DMS53 treated with DMSO at 0.1 percent for 48 hours (cell line): ENCODE results near the gene RPS17.
"Not testable (repeated sequence)": the region's sequence is repeated elsewhere in the genome, so short reads cannot be mapped to it uniquely, and the experiment has no call there.

Source experiments
- DNase-seq: peaks from one replicate; lab custom pipeline; 2025; ENCODE audit not compliant: unreplicated experiment; lab: John Stamatoyannopoulos, UW

The RPS17 gene

DNA sequence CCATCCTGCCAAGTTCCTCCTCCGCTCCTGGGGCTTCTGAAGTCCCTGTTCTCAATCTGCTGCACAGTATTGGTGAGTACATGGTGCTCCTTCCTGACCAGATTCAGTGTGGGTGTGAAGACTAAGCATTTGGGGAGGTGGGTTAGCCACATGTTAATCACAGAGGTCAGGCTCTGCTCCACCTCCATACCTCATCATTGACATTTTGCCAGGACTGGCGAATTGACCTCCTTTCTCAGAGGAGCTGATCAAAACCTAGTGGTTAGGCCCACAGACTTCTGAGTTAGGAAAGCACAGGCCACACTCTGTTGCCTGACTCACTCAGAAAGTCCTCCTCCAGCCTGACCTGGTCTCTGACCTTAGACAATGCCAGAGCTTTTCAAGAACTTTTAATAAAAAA is 8.4 kb upstream of the RPS17 start:
- no peak for DNase-seq

DNA sequence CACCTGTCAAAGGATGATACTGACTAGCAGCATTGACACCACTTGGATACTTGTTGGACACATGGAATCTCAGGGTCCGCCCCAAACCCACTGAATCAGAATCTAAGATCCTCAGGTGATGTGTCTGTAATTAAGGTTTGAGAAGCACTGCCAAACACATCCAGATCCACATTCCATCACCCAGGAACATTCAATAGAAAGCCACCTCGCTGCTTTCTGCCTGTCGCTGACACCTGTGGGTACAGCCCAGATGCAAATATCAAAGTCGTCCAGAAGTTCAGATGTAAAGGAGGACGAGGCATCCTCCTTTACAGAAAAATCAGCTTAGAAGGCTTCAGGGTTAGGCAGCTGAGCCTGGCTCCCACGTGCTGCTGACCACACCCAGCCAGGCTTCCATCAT is 5.2 kb upstream of the RPS17 start:
- DNase-seq, result no peak

DNA sequence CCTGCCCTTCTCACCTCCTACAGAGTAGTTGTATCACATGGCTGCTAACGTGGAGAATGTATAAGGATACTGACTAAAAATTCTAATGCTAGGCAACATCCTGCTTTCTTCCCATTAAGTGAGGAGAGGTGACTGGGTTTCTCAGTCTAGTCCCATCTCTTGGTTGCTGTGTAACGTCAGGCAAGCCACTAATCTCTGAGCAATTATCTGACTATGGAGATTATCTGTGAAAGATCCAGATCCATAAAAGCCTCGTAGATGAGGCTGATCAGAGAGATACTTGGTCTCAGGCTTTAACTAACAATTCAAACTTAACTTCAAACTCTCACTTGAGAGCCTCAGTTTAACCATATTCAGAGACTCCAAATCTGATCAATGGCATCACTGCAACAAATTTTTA is 4.7 kb upstream of the RPS17 start:
- no peak for DNase-seq

DNA sequence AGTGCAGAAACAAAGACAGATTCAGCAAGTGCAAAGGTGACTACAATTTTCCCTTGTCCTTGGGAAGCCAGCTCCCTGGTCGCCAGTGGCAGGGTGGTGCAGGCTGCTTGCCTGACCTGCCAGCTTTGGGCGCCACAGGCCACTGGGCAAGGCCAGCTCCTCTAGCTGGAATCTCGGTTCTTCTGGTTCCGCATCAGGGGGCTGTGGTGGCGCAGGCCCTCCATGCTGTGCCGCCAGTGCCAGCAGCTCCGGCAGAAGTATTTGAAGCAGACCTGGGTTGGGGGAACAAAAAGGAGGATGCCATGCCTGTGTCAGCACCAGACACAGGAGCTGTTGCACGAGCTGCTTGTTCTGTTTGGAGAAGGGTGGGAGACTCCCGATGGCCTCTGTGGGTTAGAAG is 4.2 kb upstream of the RPS17 start:
- no peak for DNase-seq

DNA sequence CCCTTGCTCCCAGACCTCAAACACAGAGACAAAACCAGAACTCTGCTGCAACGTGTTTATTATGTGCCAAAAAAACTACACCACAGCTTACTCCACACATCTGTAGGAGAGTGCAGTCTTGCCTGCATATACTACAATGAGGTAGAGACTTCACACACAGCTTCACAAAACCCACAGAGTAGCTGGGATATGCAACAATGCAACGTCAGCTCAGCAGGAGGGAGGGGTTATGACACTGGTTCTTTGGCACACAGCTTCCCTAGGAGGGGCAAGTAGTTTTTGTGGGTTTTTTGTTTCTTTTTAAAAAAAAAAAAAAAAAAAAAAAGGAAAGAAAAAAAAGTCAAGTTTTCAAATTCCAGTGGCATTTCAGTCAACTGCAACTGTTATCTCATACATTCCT is 2.9 kb upstream of the RPS17 start:
- DNase-seq, result no peak

DNA sequence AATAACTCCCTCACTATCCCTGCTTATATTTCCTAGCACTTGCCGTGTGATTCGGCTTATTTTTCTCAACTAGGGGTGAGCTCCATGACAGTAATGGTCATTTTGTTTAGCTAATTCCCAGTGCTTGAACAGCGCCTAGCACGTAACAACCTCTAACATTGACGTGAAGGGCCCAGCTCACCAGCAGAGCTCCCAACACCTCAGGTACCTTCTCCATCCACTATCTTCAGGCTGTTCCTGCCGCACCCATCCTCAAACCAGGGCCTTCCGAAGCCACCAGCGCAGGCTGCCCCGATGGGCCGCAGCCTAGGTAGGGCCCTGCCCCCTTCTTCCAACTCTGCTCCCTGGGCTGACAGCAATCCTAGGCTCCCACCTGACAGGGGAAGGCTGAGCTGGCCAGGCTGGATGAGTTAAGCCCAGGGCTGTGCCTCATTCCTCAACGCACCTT is 751 bp upstream of the RPS17 start:
- no peak for DNase-seq

DNA sequence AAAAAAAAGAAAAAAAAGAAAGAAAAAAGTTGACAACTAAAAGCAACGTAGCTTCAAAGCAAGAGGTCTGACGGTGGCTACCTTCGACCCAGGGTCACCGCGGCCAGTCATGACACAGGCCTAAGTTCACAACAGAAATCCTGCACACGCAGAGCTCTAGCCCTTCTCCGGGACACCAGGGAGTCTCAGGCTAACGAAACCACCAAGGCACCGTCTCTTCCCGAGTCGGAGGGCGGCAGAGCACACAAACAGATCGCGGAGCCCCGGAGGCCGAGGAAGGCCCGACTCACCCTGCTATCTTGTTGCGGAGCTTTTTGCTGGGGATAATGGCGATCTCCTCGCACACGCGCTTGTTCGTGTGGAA is 584 bp downstream of the RPS17 start:
- DNase-seq, result no peak

DNA sequence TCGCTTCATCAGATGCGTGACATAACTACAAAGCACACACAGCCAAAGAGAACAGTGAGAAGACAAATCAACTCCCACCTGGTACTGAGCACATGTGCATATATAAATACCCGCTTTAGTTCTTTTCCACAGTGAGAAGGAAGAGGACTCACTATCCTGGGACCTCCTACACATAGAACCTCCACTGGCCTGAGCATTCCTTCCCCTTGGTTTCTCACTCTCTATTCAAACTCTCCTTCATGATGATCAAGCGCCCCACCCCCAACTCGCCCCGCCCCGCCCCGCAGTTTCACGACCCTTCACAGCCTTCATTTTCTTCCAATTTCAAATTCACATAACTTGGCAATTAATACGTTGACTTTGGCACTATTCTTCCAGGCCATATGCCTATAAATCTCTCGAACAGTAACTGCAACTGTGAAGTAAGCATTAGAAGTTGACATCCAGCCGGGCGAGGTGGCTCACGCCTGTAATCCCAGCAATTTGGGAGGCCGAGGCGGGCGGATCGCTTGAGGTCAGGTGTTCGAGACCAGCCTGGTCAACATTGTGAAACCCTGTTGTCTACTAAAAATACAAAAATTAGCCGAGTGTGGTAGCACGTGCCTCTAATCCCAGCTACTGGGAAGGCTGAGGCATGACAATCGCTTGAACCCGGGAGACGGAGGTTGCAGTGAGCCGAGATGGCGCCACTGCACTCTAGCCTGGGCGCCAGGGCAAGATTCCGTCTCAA is 1.1 kb downstream of the RPS17 start:
- DNase-seq, result no peak

DNA sequence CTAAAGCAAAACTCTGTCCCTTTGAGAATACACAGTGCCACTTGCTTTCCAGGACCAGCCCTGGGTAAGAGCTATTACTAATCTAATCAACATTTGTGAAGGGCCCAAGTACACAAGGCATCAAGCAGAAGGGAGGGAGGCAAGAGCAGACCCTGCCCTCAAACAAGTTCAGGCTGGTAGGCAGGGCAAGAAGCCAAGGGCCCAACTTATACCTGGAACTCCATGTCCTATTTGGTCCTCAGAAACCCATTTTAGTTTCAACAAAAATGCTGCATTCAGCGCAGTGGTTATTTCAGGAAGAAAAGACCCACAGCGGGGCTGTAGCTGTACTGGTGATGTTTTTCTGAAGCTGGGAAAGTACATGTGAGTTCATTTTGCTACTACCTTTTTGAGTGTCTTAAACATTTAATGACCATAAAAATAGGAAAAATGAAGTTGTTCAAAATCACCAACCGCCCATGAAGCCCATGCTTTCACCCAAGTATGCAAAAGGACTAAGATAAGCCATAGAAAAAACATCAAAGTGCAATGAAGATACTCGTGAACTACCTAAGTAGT is 2.8 kb downstream of the RPS17 start:
- no peak for DNase-seq

DNA sequence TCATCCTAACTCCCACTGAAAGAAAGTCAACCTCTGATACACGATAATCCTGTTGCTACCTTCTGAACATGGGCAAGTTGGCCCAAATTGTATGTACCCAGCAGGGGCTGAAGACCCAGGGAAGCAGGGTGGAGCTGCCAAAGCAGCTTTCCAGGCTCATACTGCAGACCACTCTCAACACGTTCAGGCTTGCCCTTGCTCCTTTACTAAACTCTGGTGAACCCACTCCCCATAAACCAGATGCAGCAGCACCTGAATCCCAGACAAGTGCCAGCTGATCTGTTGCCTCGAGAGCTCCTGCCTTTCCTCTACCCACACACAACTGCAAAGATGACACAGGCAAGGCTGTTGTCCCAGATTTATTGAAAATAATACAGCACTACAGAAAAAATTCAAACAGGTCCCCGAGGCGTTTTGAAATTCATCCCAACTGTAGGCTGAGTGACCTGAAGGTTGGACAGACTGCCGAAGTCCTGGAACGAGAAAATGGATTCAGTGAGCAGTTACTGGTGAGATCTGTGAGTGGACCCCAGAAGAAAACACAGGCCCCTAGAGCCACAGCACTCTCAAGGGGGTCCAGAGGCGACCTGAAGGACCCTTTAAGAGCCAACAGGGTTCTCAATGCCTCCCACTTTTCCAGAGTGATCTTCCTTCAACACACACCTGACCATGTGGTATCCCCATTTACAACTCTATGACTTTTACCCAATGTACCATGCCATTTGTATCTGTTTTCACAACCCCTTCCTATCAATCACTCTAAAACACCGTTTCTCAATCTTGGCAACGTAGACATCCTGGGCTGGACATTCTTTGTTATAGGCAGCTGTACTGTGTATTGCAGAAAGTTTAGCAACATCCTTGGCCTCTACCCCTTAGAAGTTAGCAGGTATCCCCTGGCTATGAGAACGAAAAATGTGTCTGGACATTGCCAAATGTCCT is 3.6 kb downstream of the RPS17 start:
- DNase-seq, result no peak

DNA sequence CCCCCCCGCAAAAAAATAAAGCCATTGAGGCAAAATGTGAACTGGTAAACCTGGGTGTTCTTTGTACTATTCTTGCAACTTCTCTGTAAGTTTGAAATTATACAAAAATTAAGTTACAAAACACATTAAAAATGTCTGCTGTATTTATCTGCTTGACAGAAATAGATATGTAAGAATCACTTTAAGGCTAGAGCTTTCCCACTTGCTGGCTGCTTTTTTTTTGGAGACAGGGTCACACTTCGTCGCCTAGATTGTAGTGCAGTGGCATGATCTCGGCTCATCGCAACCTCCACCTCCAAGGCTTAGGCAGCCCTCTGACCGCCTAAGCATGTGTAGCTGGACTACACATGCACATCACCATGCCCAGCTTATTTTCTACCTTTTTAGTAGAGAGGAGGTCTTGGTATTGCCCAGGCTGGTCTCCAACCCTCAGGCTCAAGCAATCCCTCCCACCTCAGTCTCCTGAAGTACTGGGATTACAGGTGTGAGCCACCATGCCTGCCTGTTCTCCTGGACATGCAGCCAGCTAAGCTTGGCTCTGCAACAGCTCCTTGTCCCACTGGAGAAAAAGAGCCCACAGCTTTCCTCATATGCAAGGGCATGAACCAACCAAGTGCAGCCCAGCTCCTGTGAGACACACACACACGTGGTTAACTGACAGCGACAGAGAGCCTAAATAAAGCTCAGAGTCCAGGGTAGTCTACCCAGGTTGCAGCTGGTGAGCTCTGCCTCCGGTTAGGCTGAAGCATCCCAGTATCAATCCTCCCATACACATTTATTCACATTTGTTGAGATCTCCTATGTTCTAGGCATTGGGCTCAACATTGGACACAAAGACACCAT is 4.5 kb downstream of the RPS17 start:
- no peak for DNase-seq

DNA sequence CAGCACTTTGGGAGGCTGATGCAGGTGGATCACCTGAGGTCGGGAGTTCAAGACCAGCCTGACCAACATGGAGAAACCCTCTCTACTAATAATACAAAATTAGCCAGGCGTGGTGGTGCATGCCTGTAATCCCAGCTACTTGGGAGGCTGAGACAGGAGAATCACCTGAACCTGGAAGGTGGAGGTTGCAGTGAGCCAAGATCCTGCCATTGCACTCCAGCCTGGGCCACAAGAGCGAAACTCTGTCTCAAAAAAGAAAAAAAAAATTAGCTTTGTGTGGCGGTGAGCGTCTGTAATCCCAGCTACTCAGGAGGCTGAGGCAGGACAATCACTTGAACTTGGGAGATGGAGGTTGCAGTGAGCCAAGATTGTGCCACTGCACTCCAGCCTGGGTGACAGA is 5.1 kb downstream of the RPS17 start:
- not testable (repeated sequence) for DNase-seq

DNA sequence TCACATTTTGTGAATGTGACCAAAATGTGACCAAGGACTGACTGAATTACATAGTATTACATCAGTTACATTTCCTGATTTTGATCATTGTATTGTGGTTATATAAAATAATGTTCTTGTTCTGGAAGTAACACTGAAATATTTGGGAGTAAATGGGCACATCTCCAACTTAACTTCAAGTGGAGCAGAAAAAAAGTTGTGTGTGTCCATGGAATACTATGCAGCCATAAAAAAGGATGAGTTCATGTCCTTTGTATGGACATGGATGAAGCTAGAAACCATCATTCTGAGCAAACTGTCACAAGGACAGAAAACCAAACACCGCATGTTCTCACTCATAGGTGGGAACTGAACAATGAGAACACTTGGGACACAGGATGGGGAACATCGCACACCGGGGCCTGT is 5.8 kb downstream of the RPS17 start:
- not testable (repeated sequence) for DNase-seq

DNA sequence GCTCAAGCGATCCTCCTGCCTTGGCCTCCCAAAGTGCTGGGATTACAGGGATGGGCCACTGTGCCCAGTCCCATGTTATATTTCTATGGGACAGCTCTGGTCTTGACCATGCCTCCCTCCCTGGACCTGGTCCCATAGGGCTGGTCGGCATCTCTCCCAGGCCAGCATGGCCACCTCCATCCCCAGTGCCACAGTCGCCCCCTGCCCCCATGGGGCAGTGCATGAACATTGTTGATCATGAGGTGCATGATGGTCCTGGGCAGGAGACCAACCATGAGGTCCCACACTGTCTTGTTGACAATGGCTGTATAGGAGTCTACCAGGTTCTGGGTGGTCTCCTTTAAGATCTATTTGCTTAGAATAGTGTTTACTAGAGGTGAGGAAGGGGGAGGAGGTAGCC is 6.5 kb downstream of the RPS17 start:
- DNase-seq, result no peak

DNA sequence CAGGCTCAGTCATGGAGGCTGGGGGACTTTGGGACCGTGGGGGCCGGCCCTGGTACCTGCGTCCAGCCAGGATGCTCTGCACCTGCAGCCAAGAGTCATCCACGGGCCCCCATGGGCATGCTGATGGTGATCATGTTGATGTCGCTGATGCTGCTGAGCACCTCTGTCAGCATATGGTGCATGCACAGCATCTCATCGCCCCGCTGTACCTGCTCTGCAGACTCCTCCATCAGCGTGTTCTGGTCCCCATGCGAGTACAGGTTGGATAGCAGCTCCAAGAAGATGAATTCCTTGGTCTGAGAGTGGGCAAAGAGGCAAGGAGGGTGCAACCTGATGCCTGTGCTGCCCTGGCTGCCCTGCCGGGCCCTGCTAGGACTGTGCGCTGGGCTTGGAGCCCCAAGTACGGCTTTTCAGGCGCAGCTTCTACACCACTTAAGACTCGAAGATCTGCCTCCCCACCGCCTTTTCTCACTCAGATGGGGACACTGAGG is 7.2 kb downstream of the RPS17 start:
- DNase-seq, result no peak

DNA sequence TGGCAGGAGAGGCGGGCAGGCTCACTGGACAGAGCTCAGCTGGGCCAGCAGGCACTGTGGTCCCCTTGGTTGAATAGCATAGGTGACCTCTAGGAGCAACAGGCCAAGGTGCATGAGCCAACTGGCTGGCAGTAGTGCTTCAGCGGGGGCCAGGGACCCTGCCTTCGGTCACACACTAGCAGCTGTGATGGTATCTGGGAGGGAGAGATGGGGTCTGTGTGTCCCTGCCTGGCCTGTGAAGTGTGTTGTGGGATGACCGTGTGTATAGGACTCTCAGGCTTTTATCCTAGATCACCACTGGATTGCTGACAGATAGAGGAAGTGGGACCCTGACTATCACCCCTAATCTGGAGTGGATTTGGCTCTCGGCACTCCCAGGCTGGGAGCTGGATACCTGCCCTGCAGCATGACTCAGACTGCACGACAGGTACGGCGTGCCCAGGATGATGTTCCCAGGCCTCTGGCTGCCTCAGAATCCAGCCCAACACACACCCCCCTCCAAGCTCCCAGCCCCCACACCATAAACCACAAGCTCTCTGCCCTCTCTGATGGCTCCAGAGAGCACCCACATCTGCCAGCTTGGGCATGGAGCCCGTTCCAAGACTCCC is 7.8 kb downstream of the RPS17 start:
- no peak for DNase-seq

DNA sequence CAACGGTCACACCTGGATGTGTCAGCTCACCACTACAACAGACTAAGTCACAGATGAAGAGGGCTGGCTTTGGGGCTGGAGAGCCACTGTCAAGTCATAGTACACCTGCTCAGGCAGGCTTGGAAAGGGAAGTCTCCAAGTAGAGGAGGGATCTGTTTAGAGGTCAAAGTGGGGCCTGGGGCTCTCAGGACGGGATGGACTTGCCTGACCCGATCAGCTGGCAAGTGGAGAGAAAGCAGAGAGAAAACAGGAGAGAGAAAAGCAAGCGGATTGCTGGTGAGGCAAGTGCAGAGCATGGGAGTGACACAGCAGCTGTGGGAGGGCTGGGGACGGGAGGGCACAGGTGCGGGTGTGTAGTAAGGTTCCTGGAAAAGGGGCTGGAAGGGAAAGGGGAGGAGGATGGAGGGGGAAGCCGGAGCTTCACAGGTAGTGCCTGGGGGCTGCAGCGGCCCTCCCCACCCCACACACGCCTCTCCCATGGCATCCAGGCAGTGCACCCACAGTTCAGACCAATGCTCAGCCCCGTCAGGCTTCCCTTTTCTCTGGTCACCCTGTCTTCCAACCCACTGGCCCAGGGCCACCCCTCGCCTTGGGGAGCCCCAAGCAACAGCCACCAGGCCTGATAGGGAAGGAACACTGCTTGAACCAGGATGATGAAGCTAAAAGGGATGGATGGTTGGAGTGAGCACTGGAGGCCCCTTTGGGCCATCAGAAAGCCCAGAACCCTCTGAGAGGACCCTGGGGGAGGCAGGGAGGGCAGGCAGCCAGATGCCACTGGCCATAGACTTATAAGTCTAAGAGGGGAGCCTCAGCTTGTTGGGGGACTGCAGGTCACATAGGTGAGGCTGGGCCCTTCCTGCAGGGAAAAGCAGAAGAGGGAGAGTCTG is 8.5 kb downstream of the RPS17 start:
- DNase-seq, result no peak

DNA sequence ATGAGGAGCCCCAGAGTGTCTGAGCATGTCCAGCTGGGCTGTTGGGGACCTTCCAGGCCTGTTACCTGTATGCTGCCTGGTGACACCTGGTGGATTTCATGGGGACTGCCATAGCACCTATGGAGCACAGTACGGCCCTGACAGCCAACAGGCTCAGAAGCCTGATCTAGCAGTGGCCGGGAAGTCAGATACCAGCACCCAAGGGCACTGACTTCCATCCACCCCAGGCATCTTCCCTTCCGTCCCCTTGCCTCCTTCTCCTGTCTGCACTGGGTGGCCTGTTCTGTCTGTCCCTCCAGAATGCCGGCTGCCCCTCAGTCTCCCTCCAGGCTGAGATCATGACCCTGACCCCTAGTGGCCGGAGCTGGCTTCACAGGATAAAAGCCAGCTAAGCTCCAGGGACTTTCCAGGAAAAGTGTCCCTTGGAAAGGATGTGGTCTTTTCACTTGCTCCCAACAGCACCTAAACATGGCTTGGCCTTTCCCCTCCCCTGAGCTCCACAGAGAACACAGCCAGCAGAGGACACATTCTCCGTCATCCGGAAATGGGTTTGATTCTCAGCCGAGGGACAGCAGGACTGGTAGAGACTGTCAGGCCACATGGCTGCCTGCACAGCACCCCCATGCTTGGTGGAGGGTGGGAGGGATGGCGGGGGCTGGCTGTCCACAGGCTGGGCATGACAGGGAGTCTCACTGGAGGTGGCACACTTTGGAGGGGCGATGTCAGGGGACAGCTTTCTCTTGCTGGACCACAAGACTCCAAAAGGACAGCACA is 9.5 kb downstream of the RPS17 start:
- no peak for DNase-seq

DNA sequence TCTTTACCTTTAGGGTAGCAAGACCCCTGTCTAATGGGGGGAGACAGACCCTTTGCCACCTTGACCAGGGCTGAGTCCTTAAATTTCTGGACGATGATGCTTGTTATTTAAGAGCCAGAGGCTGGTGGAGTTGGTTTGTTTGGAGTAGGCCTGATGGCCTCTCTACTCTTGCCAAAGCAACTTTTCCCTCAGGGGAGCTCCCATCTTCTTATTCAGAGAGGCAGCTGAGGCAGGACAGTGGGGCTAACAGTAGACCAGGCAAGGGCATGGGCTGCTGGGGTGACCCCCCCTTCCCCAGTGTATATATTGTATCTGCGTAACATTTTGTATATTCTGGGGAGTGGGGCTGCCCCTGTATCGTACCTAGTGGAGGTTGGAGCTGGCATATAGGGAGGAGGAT is 10.3 kb downstream of the RPS17 start:
- DNase-seq, result no peak
